ENCODE data around the gene STMN1. TPM values are rescaled to one million over a fixed set of nuclear protein-coding genes. Genes with fewer than 3 reads are reported as not detected.
A peak's percentile ranks its signal among the peaks of the same experiment; 100 is the strongest.

STMN1 gene
- total and polyA plus RNA-seq, 9 of the 15 experiments (the other 6 are each of a cell fraction or from before 2014, with no cell fraction given): 269 to 2,153 (median 595) TPM

GRCh38 chr1:25864434-25864833, 41.8 kb downstream of the STMN1 start:
- Histone ChIP-seq H2AFZ (ENCODE audit: low read depth, low read length) (no peak overlapping the region), H4K20me1 (replicated peaks; ENCODE audit: control insufficient read depth, insufficient read depth, low read length) (no peaks in the 10 kb centered on the region), H3K9me1 (ENCODE audit: control insufficient read depth, insufficient read depth, low read length) (no peaks in the 10 kb centered on the region), H3K4me3 (no peak overlapping the region), H3K79me2 (ENCODE audit: control insufficient read depth, insufficient read depth, low read length) (peaks cover 14% of the 10 kb centered on the region), H3K27ac (ENCODE audit: extremely low read depth, low read depth, low read length) (no peak overlapping the region), H3K36me3 (ENCODE audit: control insufficient read depth, insufficient read depth, low read length) (peaks cover 11% of the 10 kb centered on the region; the same call in 1 of the 3 replicates), H3K4me2 (ENCODE audit: insufficient read depth, low read length) (no peak overlapping the region), H3K9ac (ENCODE audit: insufficient read depth in 1 of 2, low read depth in 2 of 2, low read length in 2 of 2) (peak overlapping the region in 1 of 2 experiments; percentile 10; a peak in 1 of 4 replicates), H3K27me3 (ENCODE audit: control insufficient read depth in 2 of 2, insufficient read depth in 2 of 2, low read length in 2 of 2) (no peaks in the 10 kb centered on the region), H3K9me3 (replicated peaks; ENCODE audit: control insufficient read depth, insufficient read depth, low read depth, low read length) (no peaks in the 10 kb centered on the region), H3K4me1 (replicated peaks in 1 of 2; ENCODE audit: control insufficient read depth in 2 of 2, insufficient read depth in 2 of 2, low read length in 2 of 2) (peaks cover 21 to 42% of the 10 kb centered on the region in 2 experiments)
- BruUV-seq (replicated peaks): no TSS peak
- WGBS (ENCODE audit: insufficient coverage, low coverage, missing lambda C conversion rate): 85% methylated on average over 3 of the region's 3 CpGs
- in situ Hi-C loops (cut with MboI) (no loop called here), intact Hi-C loops (cut with micrococcal nuclease) (loop anchor here (5.0 kb wide), 1 partner anchor 368 kb away; the partner anchor contains the start of gene CEP85)
- FAIRE-seq (no peak), ATAC-seq (no peak), DNase-seq (ENCODE audit: extremely low read depth in 1 of 4, low spot score in 3 of 4) (no peak)
- TF ChIP-seq NR0B1 (IDR thresholded peaks at IDR 0.05; ENCODE audit: partially characterized antibody) (no peak), ZNF121 (CRISPR knock-in tag; conservative IDR thresholded peaks at IDR 0.05) (peak; percentile 69; the same call in 1 of the 2 replicates)
- ChIA-PET CTCF (ENCODE audit: low intra/inter-chr PET ratio) (no interaction called here), POLR2A (interaction anchor here (0.6 to 1.6 kb wide), 5 partner anchors 16 to 55 kb away, joined by 3 to 4 read pairs (median 3); no protein-coding TSS in a partner anchor)
